ENCODE measurements around the gene CR1L. TPM values are rescaled to one million over a fixed set of nuclear protein-coding genes. Genes with fewer than 3 reads are reported as not detected.
A peak's percentile ranks its signal among the peaks of the same experiment; 100 is the strongest.

CR1L gene
- total and polyA plus RNA-seq, 9 of the 15 experiments (the other 6 are each of a cell fraction or from before 2014, with no cell fraction given): 10.1 to 74.8 (median 34.3) TPM

- TF ChIP-seq UBTF (IDR thresholded peaks at IDR 0.05; ENCODE audit: borderline replicate concordance in 1 of 2, low read depth in 2 of 2, low read length in 2 of 2) (no peak), CBX3 (IDR thresholded peaks at IDR 0.05; ENCODE audit: borderline replicate concordance in 1 of 2, low read length in 2 of 2) (0 out of 3 replicates have a peak, but pooled peaks of 1 of the 2 experiments have one; percentile 17), NKRF (IDR thresholded peaks at IDR 0.05; ENCODE audit: borderline replicate concordance) (peak; percentile 10; the same call in 1 of the 2 replicates), NFIC (IDR thresholded peaks at IDR 0.05) (peak; percentile 42; the same call in 1 of the 2 replicates), KDM1A (IDR thresholded peaks at IDR 0.05) (no peak), PCBP1 (IDR thresholded peaks at IDR 0.05; ENCODE audit: low read depth, low read length, poor library complexity, severe bottlenecking) (no peak), CCNT2 (IDR thresholded peaks at IDR 0.05; ENCODE audit: borderline replicate concordance, extremely low read depth, insufficient read length, low read depth, low read length) (no peak), TAF15 (IDR thresholded peaks at IDR 0.05; ENCODE audit: low read depth, low read length) (no peak), IRF2 (CRISPR knock-in tag; IDR thresholded peaks at IDR 0.05) (no peak), ZKSCAN8 (CRISPR knock-in tag; IDR thresholded peaks at IDR 0.05) (no peak), PPARD (CRISPR knock-in tag; IDR thresholded peaks at IDR 0.05) (no peak), NCOA4 (IDR thresholded peaks at IDR 0.05; ENCODE audit: partially characterized antibody) (no peak), DMBX1 (CRISPR knock-in tag; IDR thresholded peaks at IDR 0.05; ENCODE audit: borderline replicate concordance) (peak; percentile 66; the same call in 1 of the 2 replicates), ETS2 (tag; IDR thresholded peaks at IDR 0.05; ENCODE audit: borderline replicate concordance, poor library complexity, severe bottlenecking) (no peak), NUFIP1 (IDR thresholded peaks at IDR 0.05; ENCODE audit: partially characterized antibody) (no peak), KHSRP (IDR thresholded peaks at IDR 0.05) (no peak), TSHZ1 (CRISPR knock-in tag; IDR thresholded peaks at IDR 0.05) (no peak), HNRNPK (IDR thresholded peaks at IDR 0.05; ENCODE audit: low read depth, low read length, poor library complexity, severe bottlenecking) (no peak), ZNF324 (CRISPR knock-in tag; IDR thresholded peaks at IDR 0.05) (no peak)
Observed at GRCh38 chr1:207648334-207649209, 3.6 kb downstream of the CR1L start (continued).

Measured in K562 (cell line).